IPS-20b (cell line): ENCODE results near the gene BCOR.

Experiments used
- H3K27ac ChIP-seq: one replicate; pipeline ENCODE4 v1.5.1; 2013; ENCODE audit warnings: low read length
- H3K27me3 ChIP-seq: 2 replicates; pipeline ENCODE4 v1.6.1; 2013; ENCODE audit warnings: mild to moderate bottlenecking, low read length, inconsistent platforms; ENCODE audit not compliant: insufficient read depth
- H3K36me3 ChIP-seq: 2 replicates; pipeline ENCODE4 v1.6.1; 2013; ENCODE audit warnings: low read depth, mild to moderate bottlenecking, inconsistent platforms, low read length, moderate library complexity; ENCODE audit not compliant: insufficient read depth
- H3K4me1 ChIP-seq: 2 replicates; pipeline ENCODE4 v1.6.1; 2013; ENCODE audit warnings: mild to moderate bottlenecking, control low read depth, inconsistent platforms, low read length, moderate library complexity; ENCODE audit not compliant: insufficient read depth
- H3K4me3 ChIP-seq: 2 replicates; pipeline ENCODE4 v1.5.1; 2013; ENCODE audit warnings: mild to moderate bottlenecking, low read length, inconsistent platforms
- H3K9ac ChIP-seq: 2 replicates; pipeline ENCODE4 v1.6.1; 2013; ENCODE audit warnings: low read depth, mild to moderate bottlenecking, inconsistent platforms, low read length, moderate library complexity
- H3K9me3 ChIP-seq: 2 replicates; pipeline ENCODE4 v1.6.1; 2013; ENCODE audit warnings: mild to moderate bottlenecking, low read depth, low read length, inconsistent platforms; ENCODE audit not compliant: insufficient read depth

Gene BCOR

GRCh38 chrX:40066700-40067099 lies 31.1 kb downstream of the BCOR start:
- no peaks in the 10 kb centered on the region for H3K9me3 ChIP-seq
- H3K27me3 ChIP-seq = no peaks in the 10 kb centered on the region
- peaks cover 98% of the 10 kb centered on the region for H3K36me3 ChIP-seq
- peaks cover 7% of the 10 kb centered on the region; the same call in 1 of the 2 replicates for H3K4me1 ChIP-seq
- H3K27ac ChIP-seq = no peak overlapping the region
- H3K9ac ChIP-seq = no peak overlapping the region
- no peak overlapping the region for H3K4me3 ChIP-seq

- Histone ChIP-seq H3K9ac (no peak overlapping the region), H3K9me3 (no peaks in the 10 kb centered on the region), H3K36me3 (peaks cover 98% of the 10 kb centered on the region), H3K4me1 (peaks cover 7% of the 10 kb centered on the region; the same call in 1 of the 2 replicates), H3K27ac (no peak overlapping the region), H3K27me3 (no peaks in the 10 kb centered on the region), H3K4me3 (no peak overlapping the region)
Measured at GRCh38 chrX:40065296-40066046, 32.3 kb downstream of the BCOR start.

- H3K4me3 ChIP-seq = no peak overlapping the region
- H3K27ac ChIP-seq = no peak overlapping the region
- peaks cover 7% of the 10 kb centered on the region; the same call in 1 of the 2 replicates for H3K4me1 ChIP-seq
- H3K9me3 ChIP-seq = no peaks in the 10 kb centered on the region
- peaks cover 98% of the 10 kb centered on the region for H3K36me3 ChIP-seq
- no peak overlapping the region for H3K9ac ChIP-seq
- H3K27me3 ChIP-seq = no peaks in the 10 kb centered on the region
Measured at GRCh38 chrX:40064055-40064597, 33.6 kb downstream of the BCOR start.

GRCh38 chrX:40063555-40063954 lies 34.2 kb downstream of the BCOR start:
- H3K9me3 ChIP-seq = no peaks in the 10 kb centered on the region
- H3K9ac ChIP-seq = no peak overlapping the region
- H3K4me1 ChIP-seq = peaks cover 7% of the 10 kb centered on the region; the same call in 1 of the 2 replicates
- H3K4me3 ChIP-seq = no peak overlapping the region
- peaks cover 98% of the 10 kb centered on the region for H3K36me3 ChIP-seq
- H3K27ac ChIP-seq = no peak overlapping the region
- no peaks in the 10 kb centered on the region for H3K27me3 ChIP-seq

GRCh38 chrX:40062525-40063155 lies 35.1 kb downstream of the BCOR start:
- H3K4me3 ChIP-seq = no peak overlapping the region
- H3K36me3 ChIP-seq = peaks cover 99% of the 10 kb centered on the region

GRCh38 chrX:40061871-40062524 lies 35.8 kb downstream of the BCOR start:
- H3K9me3 ChIP-seq = no peaks in the 10 kb centered on the region
- peaks cover 99% of the 10 kb centered on the region for H3K36me3 ChIP-seq
- no peak overlapping the region for H3K4me3 ChIP-seq
- H3K27ac ChIP-seq = no peak overlapping the region
- H3K27me3 ChIP-seq = no peaks in the 10 kb centered on the region
- peaks cover 7% of the 10 kb centered on the region; the same call in 1 of the 2 replicates for H3K4me1 ChIP-seq
- H3K9ac ChIP-seq = no peak overlapping the region

More at GRCh38 chrX:40062525-40063155, 35.1 kb downstream of the BCOR start:
- Histone ChIP-seq H3K9me3 (no peaks in the 10 kb centered on the region), H3K27me3 (no peaks in the 10 kb centered on the region), H3K27ac (no peak overlapping the region), H3K9ac (no peak overlapping the region), H3K4me1 (peaks cover 7% of the 10 kb centered on the region; the same call in 1 of the 2 replicates)

GRCh38 chrX:40061005-40061404 lies 36.8 kb downstream of the BCOR start:
- Histone ChIP-seq H3K4me1 (peaks cover 7% of the 10 kb centered on the region; the same call in 1 of the 2 replicates), H3K36me3 (peaks cover 99% of the 10 kb centered on the region), H3K9ac (no peak overlapping the region), H3K27ac (no peak overlapping the region), H3K4me3 (no peak overlapping the region), H3K27me3 (no peaks in the 10 kb centered on the region), H3K9me3 (no peaks in the 10 kb centered on the region)

- peaks cover 99% of the 10 kb centered on the region for H3K36me3 ChIP-seq
- H3K9ac ChIP-seq = no peak overlapping the region
- H3K27me3 ChIP-seq = no peaks in the 10 kb centered on the region
- H3K4me1 ChIP-seq = peaks cover 7% of the 10 kb centered on the region; the same call in 1 of the 2 replicates
- H3K4me3 ChIP-seq = no peak overlapping the region
- no peaks in the 10 kb centered on the region for H3K9me3 ChIP-seq
- no peak overlapping the region for H3K27ac ChIP-seq
Measured at GRCh38 chrX:40060356-40060845, 37.4 kb downstream of the BCOR start.

- Histone ChIP-seq H3K9ac (no peak overlapping the region), H3K27me3 (no peaks in the 10 kb centered on the region), H3K36me3 (peaks cover 99% of the 10 kb centered on the region), H3K9me3 (no peaks in the 10 kb centered on the region; the same call in 1 of the 2 replicates), H3K4me3 (no peak overlapping the region), H3K27ac (no peak overlapping the region), H3K4me1 (no peaks in the 10 kb centered on the region)
Measured at GRCh38 chrX:40058719-40059118, 39.0 kb downstream of the BCOR start.

- Histone ChIP-seq H3K36me3 (peaks cover 98% of the 10 kb centered on the region), H3K4me3 (no peak overlapping the region), H3K27ac (no peak overlapping the region), H3K9ac (no peak overlapping the region), H3K27me3 (no peaks in the 10 kb centered on the region), H3K4me1 (no peaks in the 10 kb centered on the region), H3K9me3 (no peaks in the 10 kb centered on the region; the same call in none of the 2 replicates)
Measured at GRCh38 chrX:40057405-40057804, 40.4 kb downstream of the BCOR start.

GRCh38 chrX:40056420-40056819 lies 41.3 kb downstream of the BCOR start:
- Histone ChIP-seq H3K9me3 (peaks cover 8% of the 10 kb centered on the region), H3K9ac (no peak overlapping the region), H3K27me3 (no peaks in the 10 kb centered on the region), H3K36me3 (peaks cover 99% of the 10 kb centered on the region), H3K27ac (no peak overlapping the region), H3K4me1 (no peaks in the 10 kb centered on the region), H3K4me3 (no peak overlapping the region)
